Testis (tissue), 2 donors: Measurements from ENCODE around the gene ZNF736.
"Not testable (repeated sequence)": the region's sequence is repeated elsewhere in the genome, so short reads cannot be mapped to it uniquely, and the experiment has no call there.

Experiments used
- CTCF ChIP-seq, 3 experiments: fragments of 450-650 bp in 2 of 3; fragments of 200-600 bp in 1 of 3; sonication (generic) in 1 of 3; IDR thresholded peaks; one replicate each; pipeline ENCODE4 v1.5.1; 2016 to 2019; ENCODE audit warnings: antibody characterized with exemption in 3 of 3, mild to moderate bottlenecking in 2 of 3, moderate library complexity in 1 of 3
- POLR2A ChIP-seq: fragments of 450-650 bp; IDR thresholded peaks from one replicate; pipeline ENCODE4 v1.6.1; 2017; ENCODE audit warnings: antibody characterized with exemption, mild to moderate bottlenecking, moderate library complexity

- TF ChIP-seq CTCF (IDR thresholded peaks at IDR 0.05); POLR2A: not testable (repeated sequence)
Measured at GRCh38 chr7:64348713-64349210, 35.0 kb downstream of the ZNF736 start.
